ENCODE data around the gene PLEKHA5.

The PLEKHA5 gene

GRCh38 chr12:19419086-19419485, 289.6 kb downstream of the PLEKHA5 start:
- no peak for ATAC-seq
- TF ChIP-seq ESRRG (CRISPR knock-in tag; IDR thresholded peaks at IDR 0.05) (no peak), ZFP30 (CRISPR knock-in tag; IDR thresholded peaks at IDR 0.05) (no peak), ARNTL (CRISPR knock-in tag; IDR thresholded peaks at IDR 0.05; ENCODE audit: borderline replicate concordance, low read depth) (no peak), PPARA (CRISPR knock-in tag; IDR thresholded peaks at IDR 0.05; ENCODE audit: borderline replicate concordance) (no peak), ZFP3 (CRISPR knock-in tag; IDR thresholded peaks at IDR 0.05) (no peak), RARB (CRISPR knock-in tag; IDR thresholded peaks at IDR 0.05) (no peak), TCF4 (CRISPR knock-in tag; IDR thresholded peaks at IDR 0.05; ENCODE audit: borderline replicate concordance) (no peak), OSR1 (CRISPR knock-in tag; IDR thresholded peaks at IDR 0.05) (no peak), TSHZ2 (CRISPR knock-in tag; IDR thresholded peaks at IDR 0.05) (no peak), ZC3H10 (CRISPR knock-in tag; IDR thresholded peaks at IDR 0.05) (no peak), PATZ1 (CRISPR knock-in tag; IDR thresholded peaks at IDR 0.05; ENCODE audit: borderline replicate concordance) (no peak), CREB5 (CRISPR knock-in tag; IDR thresholded peaks at IDR 0.05; ENCODE audit: low read depth) (no peak)

- ATAC-seq = no peak
- TF ChIP-seq CSRNP3 (CRISPR knock-in tag; IDR thresholded peaks at IDR 0.05) (no peak), PATZ1 (CRISPR knock-in tag; IDR thresholded peaks at IDR 0.05; ENCODE audit: borderline replicate concordance) (no peak), ZNF565 (CRISPR knock-in tag; conservative IDR thresholded peaks at IDR 0.05; ENCODE audit: low read depth) (no peak), ISL1 (CRISPR knock-in tag; IDR thresholded peaks at IDR 0.05) (no peak), ZNF8 (CRISPR knock-in tag; IDR thresholded peaks at IDR 0.05) (no peak), ZFP3 (CRISPR knock-in tag; IDR thresholded peaks at IDR 0.05) (no peak), ESRRG (CRISPR knock-in tag; IDR thresholded peaks at IDR 0.05) (no peak)
Observed at GRCh38 chr12:19421503-19422282, 292.2 kb downstream of the PLEKHA5 start.

GRCh38 chr12:19423166-19423930, 293.8 kb downstream of the PLEKHA5 start:
- ATAC-seq = no peak
- no peak for TF ChIP-seq ESRRG (CRISPR knock-in tag; IDR thresholded peaks at IDR 0.05)
- TF ChIP-seq CSDC2 (CRISPR knock-in tag; IDR thresholded peaks at IDR 0.05) = no peak
- no peak for TF ChIP-seq ZNF70 (CRISPR knock-in tag; IDR thresholded peaks at IDR 0.05)
- no peak for TF ChIP-seq ARNTL (CRISPR knock-in tag; IDR thresholded peaks at IDR 0.05; ENCODE audit: borderline replicate concordance, low read depth)
- TF ChIP-seq ZNF565 (CRISPR knock-in tag; conservative IDR thresholded peaks at IDR 0.05; ENCODE audit: low read depth) = no peak
- no peak for TF ChIP-seq TOX (CRISPR knock-in tag; IDR thresholded peaks at IDR 0.05; ENCODE audit: borderline replicate concordance)
- no peak for TF ChIP-seq BACH2 (CRISPR knock-in tag; IDR thresholded peaks at IDR 0.05; ENCODE audit: borderline replicate concordance)
- TF ChIP-seq PATZ1 (CRISPR knock-in tag; IDR thresholded peaks at IDR 0.05; ENCODE audit: borderline replicate concordance) = no peak
- no peak for TF ChIP-seq ISL1 (CRISPR knock-in tag; IDR thresholded peaks at IDR 0.05)
- no peak for TF ChIP-seq CSRNP3 (CRISPR knock-in tag; IDR thresholded peaks at IDR 0.05)

Data from SK-N-SH treated with all-trans-retinoic acid at 6 μM for 48 hours (cell line).